ENCODE measurements around the gene TMEFF2.
A peak's percentile ranks its signal among the peaks of the same experiment; 100 is the strongest.

The TMEFF2 gene

GRCh38 chr2:191980483-191980882 is 214.2 kb downstream of the TMEFF2 start:
- no peak for TF ChIP-seq CTCF (IDR thresholded peaks at IDR 0.05; ENCODE audit: control insufficient read depth, insufficient read depth, low read depth, low read length, missing control alignments)
- DNase-seq (ENCODE audit: low read depth) = no peak
- no peak overlapping the region for H3K4me3 ChIP-seq (ENCODE audit: control insufficient read depth, low read depth, low read length)

GRCh38 chr2:191979221-191979730 is 215.5 kb downstream of the TMEFF2 start:
- H3K4me3 ChIP-seq (ENCODE audit: control insufficient read depth, low read depth, low read length) = no peak overlapping the region
- DNase-seq (ENCODE audit: low read depth) = no peak
- TF ChIP-seq CTCF (IDR thresholded peaks at IDR 0.05; ENCODE audit: control insufficient read depth, insufficient read depth, low read depth, low read length, missing control alignments) = no peak

- no peak for TF ChIP-seq CTCF (IDR thresholded peaks at IDR 0.05; ENCODE audit: control insufficient read depth, insufficient read depth, low read depth, low read length, missing control alignments)
- DNase-seq (ENCODE audit: low read depth) = no peak
- H3K4me3 ChIP-seq (ENCODE audit: control insufficient read depth, low read depth, low read length) = no peak overlapping the region
These were observed 217.0 kb downstream of the TMEFF2 start for GRCh38 chr2:191977754-191978153.

- TF ChIP-seq CTCF (IDR thresholded peaks at IDR 0.05; ENCODE audit: control insufficient read depth, insufficient read depth, low read depth, low read length, missing control alignments) = no peak
- DNase-seq (ENCODE audit: low read depth) = peak; percentile 42
- H3K4me3 ChIP-seq (ENCODE audit: control insufficient read depth, low read depth, low read length) = no peak overlapping the region
These were observed 218.3 kb downstream of the TMEFF2 start for GRCh38 chr2:191976436-191976835.

- no peak for TF ChIP-seq CTCF (IDR thresholded peaks at IDR 0.05; ENCODE audit: control insufficient read depth, insufficient read depth, low read depth, low read length, missing control alignments)
- no peak overlapping the region for H3K4me3 ChIP-seq (ENCODE audit: control insufficient read depth, low read depth, low read length)
- DNase-seq (ENCODE audit: low read depth) = no peak
These were observed 220.1 kb downstream of the TMEFF2 start for GRCh38 chr2:191974676-191975075.

- DNase-seq (ENCODE audit: low read depth) = no peak
- TF ChIP-seq CTCF (IDR thresholded peaks at IDR 0.05; ENCODE audit: control insufficient read depth, insufficient read depth, low read depth, low read length, missing control alignments) = no peak
- no peak overlapping the region for H3K4me3 ChIP-seq (ENCODE audit: control insufficient read depth, low read depth, low read length)
These were observed 223.9 kb downstream of the TMEFF2 start for GRCh38 chr2:191970867-191971266.

GRCh38 chr2:191968120-191968519 is 226.6 kb downstream of the TMEFF2 start:
- no peak overlapping the region for H3K4me3 ChIP-seq (ENCODE audit: control insufficient read depth, low read depth, low read length)
- TF ChIP-seq CTCF (IDR thresholded peaks at IDR 0.05; ENCODE audit: control insufficient read depth, insufficient read depth, low read depth, low read length, missing control alignments) = no peak
- no peak for DNase-seq (ENCODE audit: low read depth)
